RWPE1 (cell line): ENCODE data around the gene MAGEB17.

Source experiments
- CTCF ChIA-PET: fragments of 350-600 bp; sonication (Branson Sonifier 250); formaldehyde crosslinking; extraction: SDS; loops from one replicate; lab custom pipeline; 2021; lab: Yijun Ruan, JAX
- POLR2A ChIA-PET: fragments of 400-600 bp; formaldehyde crosslinking; extraction: SDS; loops from one replicate; lab custom pipeline; 2020; ENCODE audit warnings: antibody characterized with exemption; ENCODE audit not compliant: low non-redundant PET; lab: Yijun Ruan, JAX
- DNase-seq: peaks from one replicate; pipeline ENCODE4 v3.0.0; 2012; ENCODE audit warnings: low spot score
- H3K27ac ChIP-seq: fragments of 450-650 bp; 2 replicates; pipeline ENCODE4 v1.5.1; 2017
- TF ChIP-seq, protein P1 (sequence below): fragments of 450-650 bp; conservative IDR thresholded peaks from 2 replicates; pipeline ENCODE4 v1.5.1; 2017; ENCODE audit warnings: low read depth, mild to moderate bottlenecking

MAGEB17 gene, protein sequence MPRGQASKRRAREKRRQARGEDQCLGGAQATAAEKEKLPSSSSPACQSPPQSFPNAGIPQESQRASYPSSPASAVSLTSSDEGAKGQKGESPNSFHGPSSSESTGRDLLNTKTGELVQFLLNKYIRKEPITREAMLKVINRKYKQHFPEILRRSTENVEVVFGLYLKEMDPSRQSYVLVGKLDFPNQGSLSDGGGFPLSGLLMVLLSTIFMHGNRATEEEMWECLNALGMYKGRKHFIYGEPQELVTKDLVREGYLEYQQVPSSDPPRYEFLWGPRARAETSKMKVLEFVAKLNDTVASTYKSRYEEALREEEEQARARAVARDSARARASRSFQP

DNA sequence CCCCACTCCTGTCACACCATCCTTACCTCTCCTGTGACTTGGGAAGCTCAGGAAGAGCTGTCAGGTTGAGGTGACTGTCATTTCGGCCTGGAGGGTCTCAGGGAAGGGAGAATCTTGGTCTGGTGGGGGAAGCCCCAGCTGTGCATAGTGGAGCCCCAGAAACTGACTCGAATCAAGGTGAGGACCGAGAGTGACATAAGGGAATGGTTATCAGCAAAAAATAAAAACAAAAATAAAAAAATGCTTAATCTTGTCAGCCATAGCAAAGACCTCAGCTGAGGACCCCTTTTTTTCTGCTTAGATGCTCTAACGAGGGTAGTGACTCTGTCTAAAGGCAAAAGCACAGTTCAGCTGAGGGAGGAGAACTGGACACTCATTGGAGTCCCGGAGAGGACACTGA is at the start of gene MAGEB17:
MAGEB17 (plus strand) TSS at position 301 of the 400 bp plus-strand sequence. CDS start 2,902 bp downstream, outside the sequence.
- H3K27ac ChIP-seq = no peak within 1 kb of the TSS
- DNase-seq = no peak
- TF ChIP-seq, protein P1, sequence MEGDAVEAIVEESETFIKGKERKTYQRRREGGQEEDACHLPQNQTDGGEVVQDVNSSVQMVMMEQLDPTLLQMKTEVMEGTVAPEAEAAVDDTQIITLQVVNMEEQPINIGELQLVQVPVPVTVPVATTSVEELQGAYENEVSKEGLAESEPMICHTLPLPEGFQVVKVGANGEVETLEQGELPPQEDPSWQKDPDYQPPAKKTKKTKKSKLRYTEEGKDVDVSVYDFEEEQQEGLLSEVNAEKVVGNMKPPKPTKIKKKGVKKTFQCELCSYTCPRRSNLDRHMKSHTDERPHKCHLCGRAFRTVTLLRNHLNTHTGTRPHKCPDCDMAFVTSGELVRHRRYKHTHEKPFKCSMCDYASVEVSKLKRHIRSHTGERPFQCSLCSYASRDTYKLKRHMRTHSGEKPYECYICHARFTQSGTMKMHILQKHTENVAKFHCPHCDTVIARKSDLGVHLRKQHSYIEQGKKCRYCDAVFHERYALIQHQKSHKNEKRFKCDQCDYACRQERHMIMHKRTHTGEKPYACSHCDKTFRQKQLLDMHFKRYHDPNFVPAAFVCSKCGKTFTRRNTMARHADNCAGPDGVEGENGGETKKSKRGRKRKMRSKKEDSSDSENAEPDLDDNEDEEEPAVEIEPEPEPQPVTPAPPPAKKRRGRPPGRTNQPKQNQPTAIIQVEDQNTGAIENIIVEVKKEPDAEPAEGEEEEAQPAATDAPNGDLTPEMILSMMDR = no peak
- ChIA-PET CTCF (no interaction called here), POLR2A (no interaction called here)

DNA sequence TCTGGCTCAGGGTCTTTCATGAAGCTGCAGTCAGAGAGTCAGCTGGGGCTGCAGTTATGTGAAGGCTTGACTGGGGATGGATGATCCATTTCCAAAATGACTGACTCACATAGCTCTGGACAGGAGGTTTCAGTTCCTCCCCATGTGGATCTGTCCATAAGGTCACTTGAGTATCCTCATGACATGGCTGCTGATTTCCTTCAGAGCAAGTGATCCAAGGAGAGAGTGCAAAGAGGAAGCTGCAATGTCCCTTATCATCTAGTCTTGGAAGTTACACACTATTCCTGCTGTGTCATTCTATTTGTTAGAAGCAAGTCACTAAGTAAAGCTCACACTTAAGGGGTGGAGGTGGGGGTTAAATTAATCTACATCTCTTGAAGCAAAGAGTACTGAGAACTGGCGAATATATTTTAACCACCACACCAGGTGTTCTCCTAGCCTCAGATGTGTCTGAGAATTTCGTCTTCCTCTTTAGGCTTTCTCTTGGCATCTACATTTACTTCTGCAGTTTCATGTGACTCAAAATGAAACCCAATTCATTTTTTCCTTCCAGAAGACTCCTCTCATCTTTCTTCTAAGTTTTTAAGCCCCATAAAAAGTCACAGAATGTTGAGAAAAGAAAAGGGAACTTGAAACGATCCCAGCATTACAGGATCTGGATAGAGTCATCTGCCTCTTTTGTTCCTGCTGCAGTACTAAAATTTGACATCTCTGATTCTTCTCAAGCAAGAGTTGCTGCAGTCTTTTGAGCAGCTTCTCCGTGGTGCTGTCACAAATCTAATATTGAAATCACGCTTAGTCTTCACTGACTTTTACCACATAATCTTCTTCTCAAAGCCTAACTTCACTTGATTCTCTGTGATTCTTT is 47.7 kb upstream of the MAGEB17 start:
- CTCF ChIA-PET = no interaction called here
- H3K27ac ChIP-seq = no peak overlapping the region
- DNase-seq = no peak
- TF ChIP-seq, protein P1 = no peak
- POLR2A ChIA-PET = no interaction called here

DNA sequence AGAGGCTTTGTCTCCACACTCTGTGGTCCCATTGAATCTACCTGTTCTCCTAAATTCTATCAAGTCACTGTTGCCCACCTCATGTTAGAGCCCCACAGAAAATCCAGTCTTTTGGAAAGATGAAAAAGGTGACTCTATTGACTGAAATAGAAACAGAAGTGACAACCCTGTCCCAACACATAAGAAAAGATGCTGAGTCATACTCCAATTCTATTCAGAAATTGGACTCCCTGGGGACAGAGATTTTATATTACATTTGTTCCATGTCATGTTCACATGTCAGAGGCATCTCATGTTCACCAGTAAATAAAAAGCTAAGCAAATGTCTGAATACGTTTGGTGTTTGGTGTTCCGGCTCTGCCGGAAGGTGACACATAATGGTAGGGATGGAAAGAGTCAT is 46.9 kb upstream of the MAGEB17 start:
- DNase-seq = no peak
- H3K27ac ChIP-seq = no peak overlapping the region
- ChIA-PET POLR2A (no interaction called here), CTCF (no interaction called here)
- TF ChIP-seq, protein P1 = no peak

DNA sequence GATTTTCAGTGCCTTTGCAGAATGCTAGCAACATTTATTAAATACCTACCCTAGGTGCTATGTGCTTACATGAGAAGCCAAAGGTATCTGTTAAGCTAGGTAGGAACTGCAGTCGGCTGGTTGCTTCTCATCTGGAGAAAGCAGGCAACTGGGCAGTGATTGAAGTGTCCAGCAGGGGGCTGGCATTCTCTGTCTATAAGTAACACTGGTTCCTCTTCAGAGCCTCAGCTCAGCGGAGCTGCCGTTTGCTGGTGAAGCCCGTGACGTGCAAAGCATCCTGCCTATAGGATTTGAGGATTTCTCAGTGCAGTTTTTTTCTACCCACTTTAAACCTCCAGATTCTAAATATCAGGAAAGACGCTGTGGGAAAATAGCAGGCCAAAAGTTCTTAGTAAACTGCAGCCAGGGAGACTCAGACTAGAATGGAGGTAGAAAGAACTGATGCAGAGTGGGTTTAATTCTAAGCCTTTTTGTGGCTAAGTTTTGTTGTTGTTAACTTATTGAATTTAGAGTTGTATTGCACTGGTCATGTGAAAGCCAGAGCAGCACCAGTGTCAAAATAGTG is 44.0 kb upstream of the MAGEB17 start, which contains the start of gene GRPR:
GRPR (plus strand) TSS at position 344 of the 565 bp plus-strand sequence. CDS start 389 bp downstream, outside the sequence.
- POLR2A ChIA-PET = no interaction called here
- TF ChIP-seq, protein P1 = peak; percentile 69
- no peak within 1 kb of the TSS for H3K27ac ChIP-seq
- CTCF ChIA-PET = interaction anchor here (0.5 to 1.2 kb wide), 5 partner anchors 42 to 418 kb away, joined by 3 to 6 read pairs (median 3); no protein-coding TSS in a partner anchor
- DNase-seq = peak; percentile 54

DNA sequence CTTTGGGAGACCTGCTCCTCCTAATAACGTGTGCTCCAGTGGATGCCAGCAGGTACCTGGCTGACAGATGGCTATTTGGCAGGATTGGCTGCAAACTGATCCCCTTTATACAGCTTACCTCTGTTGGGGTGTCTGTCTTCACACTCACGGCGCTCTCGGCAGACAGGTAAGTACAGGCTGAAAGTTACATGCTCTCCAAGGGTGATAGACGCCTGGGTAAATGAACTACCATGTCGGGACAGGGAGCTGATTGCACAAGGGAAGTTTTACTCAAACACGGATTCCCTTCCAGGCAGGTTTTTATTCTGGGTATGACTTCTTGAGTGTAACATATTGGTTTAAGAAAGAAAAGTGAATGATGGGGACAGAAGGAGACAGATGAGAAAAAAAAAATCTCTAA is 43.1 kb upstream of the MAGEB17 start:
- POLR2A ChIA-PET = no interaction called here
- H3K27ac ChIP-seq = no peak overlapping the region
- CTCF ChIA-PET = interaction anchor here (0.7 kb wide), 1 partner anchor 272 kb away, joined by 3 read pairs; no protein-coding TSS in a partner anchor

More for the DNA sequence above, 43.1 kb upstream of the MAGEB17 start:
- TF ChIP-seq, protein P1 = no peak
- no peak for DNase-seq
